Measurements from ENCODE around the gene AKR7A3.

DNA sequence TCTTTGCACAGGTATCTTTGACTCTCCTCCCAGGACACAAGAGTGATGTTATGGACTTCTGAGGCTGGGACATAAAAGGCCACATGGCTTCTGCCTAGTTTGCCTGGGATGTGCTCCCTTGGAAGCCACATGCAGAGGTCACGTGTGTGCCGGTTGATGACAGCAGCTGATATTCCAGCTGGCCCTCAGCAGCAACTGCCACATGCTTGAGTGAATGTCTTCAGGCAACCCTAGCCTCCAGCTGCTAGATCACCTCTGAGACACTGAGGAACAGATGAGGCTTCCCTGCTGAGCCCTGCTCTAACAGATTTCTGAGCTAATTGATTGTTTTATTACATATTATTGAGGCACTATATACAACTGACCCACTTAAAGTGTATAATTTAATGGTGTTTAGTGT, 11.6 kb upstream of the AKR7A3 start:
- no peak for TF ChIP-seq CTCF (conservative IDR thresholded peaks at IDR 0.05; ENCODE audit: low read depth, low read length)
- TF ChIP-seq EZH2 (IDR thresholded peaks at IDR 0.05; ENCODE audit: low read length, unreplicated experiment): no peak

All from PC-3 (cell line).